Astrocyte of the spinal cord (primary cell): ENCODE measurements around the gene TMEM132D.
A peak's percentile ranks its signal among the peaks of the same experiment; 100 is the strongest.

Source experiments
- DNase-seq: peaks from one replicate; pipeline ENCODE4 v3.0.0; 2011; ENCODE audit warnings: low read depth, low spot score
- H3K4me3 ChIP-seq: 2 replicates; pipeline ENCODE4 v1.5.1; 2011; ENCODE audit warnings: low read depth, mild to moderate bottlenecking, low read length, moderate library complexity
- CTCF ChIP-seq: IDR thresholded peaks from 2 replicates; pipeline ENCODE4 v1.5.1; 2012; ENCODE audit warnings: low read depth, mild to moderate bottlenecking, low read length, inconsistent platforms
- in situ Hi-C: cut with HindIII; loops from 2 replicates; pipeline ENCODE4 v1.10.0; 2017; ENCODE audit warnings: low sequenced_read_pairs

TMEM132D gene

GRCh38 chr12:129466499-129466898, 437.3 kb downstream of the TMEM132D start:
- in situ Hi-C loops = no loop called here

GRCh38 chr12:129459886-129460285, 443.9 kb downstream of the TMEM132D start:
- DNase-seq = peak; percentile 3
- in situ Hi-C loops = no loop called here
- no peak overlapping the region for H3K4me3 ChIP-seq
- no peak for TF ChIP-seq CTCF

More at GRCh38 chr12:129466499-129466898, 437.3 kb downstream of the TMEM132D start:
- TF ChIP-seq CTCF = no peak
- no peak overlapping the region for H3K4me3 ChIP-seq
- DNase-seq = no peak

GRCh38 chr12:129446696-129447095, 457.1 kb downstream of the TMEM132D start:
- no peak overlapping the region for H3K4me3 ChIP-seq
- DNase-seq = no peak
- TF ChIP-seq CTCF = no peak
- in situ Hi-C loops = no loop called here

- in situ Hi-C loops = no loop called here
- no peak for TF ChIP-seq CTCF
- H3K4me3 ChIP-seq = no peak overlapping the region
- no peak for DNase-seq
These were observed 463.5 kb downstream of the TMEM132D start for GRCh38 chr12:129440278-129440677.

GRCh38 chr12:129434790-129435189, 469.0 kb downstream of the TMEM132D start:
- TF ChIP-seq CTCF = no peak
- no peak for DNase-seq
- in situ Hi-C loops = no loop called here
- H3K4me3 ChIP-seq = no peak overlapping the region

GRCh38 chr12:129428240-129428936, 475.4 kb downstream of the TMEM132D start:
- no peak for TF ChIP-seq CTCF
- in situ Hi-C loops = no loop called here
- no peak overlapping the region for H3K4me3 ChIP-seq
- no peak for DNase-seq
